Karpas-422 (cell line): ENCODE data around the gene ERVH48-1. TPM values are rescaled to one million over a fixed set of nuclear protein-coding genes. Genes with fewer than 3 reads are reported as not detected.
A peak's percentile ranks its signal among the peaks of the same experiment; 100 is the strongest.
"Not testable (repeated sequence)": the region's sequence is repeated elsewhere in the genome, so short reads cannot be mapped to it uniquely, and the experiment has no call there.

Experiments
- DNase-seq: peaks from one replicate; pipeline ENCODE4 v3.0.0-alpha.2; 2015
- H2AFZ ChIP-seq: fragments of 200-600 bp; sonication (generic); 2 replicates; pipeline ENCODE4 v1.6.1; 2014; ENCODE audit warnings: antibody characterized with exemption, low read length, mixed read lengths
- H3K27ac ChIP-seq: fragments of 200-600 bp; sonication (generic); 2 replicates; pipeline ENCODE4 v1.5.1; 2014; ENCODE audit warnings: mild to moderate bottlenecking, low read length, moderate library complexity
- H3K27me3 ChIP-seq: fragments of 200-600 bp; sonication (generic); 2 replicates; pipeline ENCODE4 v1.6.1; 2014; ENCODE audit warnings: low read length, mixed read lengths
- H3K36me3 ChIP-seq: fragments of 200-600 bp; sonication (generic); 2 replicates; pipeline ENCODE4 v1.6.1; 2014; ENCODE audit warnings: low read length, mixed read lengths; ENCODE audit not compliant: insufficient read depth
- H3K4me1 ChIP-seq: fragments of 200-600 bp; sonication (generic); 2 replicates; pipeline ENCODE4 v1.6.1; 2014; ENCODE audit warnings: mild to moderate bottlenecking, low read length, mixed read lengths
- H3K4me2 ChIP-seq: fragments of 200-600 bp; sonication (generic); 2 replicates; pipeline ENCODE4 v1.6.1; 2014; ENCODE audit warnings: low read length, low read depth, mild to moderate bottlenecking; ENCODE audit not compliant: poor library complexity, severe bottlenecking
- H3K4me3 ChIP-seq: fragments of 200-600 bp; sonication (generic); 2 replicates; pipeline ENCODE4 v1.5.1; 2014; ENCODE audit warnings: mild to moderate bottlenecking, antibody characterized with exemption, low read length, mixed read lengths
- H3K79me2 ChIP-seq: fragments of 200-600 bp; sonication (generic); 2 replicates; pipeline ENCODE4 v1.6.1; 2014; ENCODE audit warnings: mild to moderate bottlenecking, low read length, mixed read lengths
- H3K9ac ChIP-seq: fragments of 200-600 bp; sonication (generic); 2 replicates; pipeline ENCODE4 v1.6.0; 2014; ENCODE audit warnings: low read length
- H3K9me2 ChIP-seq: fragments of 200-600 bp; sonication (generic), shearing (Covaris generic); replicated peaks from 2 replicates; pipeline ENCODE4 v1.6.0; 2014; ENCODE audit warnings: mild to moderate bottlenecking, low read length, moderate library complexity; ENCODE audit not compliant: insufficient read depth
- H3K9me3 ChIP-seq: fragments of 300-700, 200-600 bp; sonication (generic); 2 replicates; pipeline ENCODE4 v1.6.1; 2014; ENCODE audit warnings: low read length, mixed read lengths
- H4K20me1 ChIP-seq: fragments of 200-600 bp; sonication (generic); 2 replicates; pipeline ENCODE4 v1.6.1; 2014; ENCODE audit warnings: mild to moderate bottlenecking, antibody characterized with exemption, low read length, low read depth; ENCODE audit not compliant: insufficient read depth
- total RNA-seq: library from RNA; depleted of rRNA; stranded (reverse); fragments of >200 nt; shearing (Covaris generic); gene quantifications from 2 replicates; pipeline ENCODE4 v1.2.3, GENCODE V29; 2014; ENCODE audit warnings: low replicate concordance

ERVH48-1 gene
- total RNA-seq, 1 experiment from 2014 or later, result not detected

DNA sequence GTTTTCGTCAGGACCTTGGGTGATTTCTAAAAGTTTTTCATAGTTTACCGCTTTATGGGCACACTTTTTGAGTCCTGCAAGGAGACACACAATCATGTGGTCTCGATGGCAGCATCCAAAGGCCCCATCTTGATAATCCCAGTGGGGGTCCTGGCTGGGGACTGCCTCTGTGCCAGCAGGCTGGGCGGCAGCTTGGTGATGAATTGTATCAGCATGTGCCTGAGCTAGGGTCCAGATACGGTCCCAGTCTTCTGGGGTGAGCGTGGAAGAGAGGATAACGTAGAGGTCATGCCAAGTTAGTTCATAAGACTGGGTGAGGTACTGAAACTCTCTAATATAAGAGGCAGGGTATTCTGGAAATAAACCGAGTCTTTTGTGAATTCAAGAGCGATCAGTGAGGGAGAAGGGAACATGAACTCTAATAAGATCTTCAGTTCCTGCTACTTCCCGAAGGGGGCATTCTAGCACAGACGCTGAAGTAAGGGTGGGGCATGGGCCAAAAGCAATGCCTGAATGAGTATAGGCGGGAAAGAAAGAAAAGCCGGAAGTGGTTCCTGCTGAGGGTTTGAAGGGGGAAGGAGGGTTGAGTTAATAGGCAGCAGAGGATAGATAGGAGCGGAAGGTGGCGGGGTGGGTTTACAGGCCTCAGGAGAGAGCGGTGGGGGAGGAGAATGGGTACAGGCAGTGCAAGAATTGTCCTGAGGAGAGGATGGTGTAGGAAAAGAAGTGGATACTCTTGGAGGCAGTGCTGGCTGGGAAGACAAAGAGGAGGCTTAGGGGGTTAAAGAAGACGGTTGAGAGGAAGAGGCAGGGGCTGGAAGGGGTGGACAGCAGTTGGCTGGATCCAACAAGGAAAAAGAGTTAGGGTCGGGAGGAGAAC is 1.6 kb downstream of the ERVH48-1 start:
- peak overlapping the region; percentile 90 for H2AFZ ChIP-seq
- peak overlapping the region; percentile 19; the same call in 1 of the 2 replicates for H3K4me3 ChIP-seq
- peak overlapping the region; percentile 56 for H3K9ac ChIP-seq

DNA sequence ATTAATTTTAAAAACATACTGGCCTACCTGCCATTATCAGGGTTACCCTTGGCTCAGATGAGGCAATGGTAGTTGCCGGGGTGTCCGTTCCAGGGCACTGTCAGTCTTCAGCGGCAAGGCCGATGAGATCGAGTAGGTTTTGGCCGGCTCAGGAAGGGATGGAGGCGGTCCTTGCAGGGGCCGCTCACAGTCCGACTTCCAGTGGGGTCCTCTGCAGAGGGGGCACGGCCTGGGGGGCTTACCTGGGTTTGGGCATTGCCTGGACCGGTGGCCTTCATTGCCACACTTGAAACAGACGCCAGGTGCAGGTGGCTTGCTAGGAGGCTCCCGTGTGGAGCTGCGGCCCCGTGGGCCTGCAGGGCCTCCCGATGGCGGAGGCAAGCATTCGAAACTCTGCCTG is 2.5 kb downstream of the ERVH48-1 start:
- no peaks in the 10 kb centered on the region for H3K9me2 ChIP-seq

More for the DNA sequence above, 1.6 kb downstream of the ERVH48-1 start:
- Histone ChIP-seq H3K9me2 (no peaks in the 10 kb centered on the region), H3K79me2 (no peaks in the 10 kb centered on the region), H3K4me2 (peak overlapping the region; percentile 48), H3K27ac (no peak overlapping the region), H3K27me3 (no peaks in the 10 kb centered on the region), H3K4me1 (peaks cover 14% of the 10 kb centered on the region), H3K9me3 (no peaks in the 10 kb centered on the region), H3K36me3 (no peaks in the 10 kb centered on the region), H4K20me1 (no peaks in the 10 kb centered on the region)
- DNase-seq, result peak; percentile 97

DNA sequence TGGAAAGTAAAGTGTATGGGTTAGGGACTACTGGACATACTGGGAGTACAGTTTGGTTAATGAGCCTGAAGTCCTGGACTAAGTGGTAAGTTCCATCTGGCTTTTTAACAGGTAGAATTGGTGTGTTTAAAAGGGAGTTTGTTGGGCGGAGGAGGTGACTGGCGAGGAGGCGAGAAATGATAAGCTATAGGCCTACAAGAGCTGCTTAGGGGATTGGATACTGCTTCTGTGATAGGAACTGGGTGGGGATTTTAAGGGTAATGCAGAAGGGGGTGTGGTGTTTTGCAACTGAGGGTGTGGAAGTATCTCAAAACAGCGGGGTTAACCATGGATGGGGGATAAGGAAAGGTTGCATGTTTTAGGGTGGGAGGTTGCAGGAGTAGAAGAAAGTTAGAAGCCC is 3.5 kb downstream of the ERVH48-1 start:
- Histone ChIP-seq H3K36me3 (no peaks in the 10 kb centered on the region), H2AFZ (no peak overlapping the region), H3K4me3 (no peak overlapping the region), H3K4me2 (no peak overlapping the region), H3K4me1 (peaks cover 14% of the 10 kb centered on the region), H4K20me1 (no peaks in the 10 kb centered on the region), H3K27me3 (no peaks in the 10 kb centered on the region), H3K9ac (no peak overlapping the region), H3K79me2 (no peaks in the 10 kb centered on the region), H3K9me3 (no peaks in the 10 kb centered on the region), H3K27ac (no peak overlapping the region), H3K9me2 (no peaks in the 10 kb centered on the region)
- no peak for DNase-seq

More for the DNA sequence above, 2.5 kb downstream of the ERVH48-1 start:
- Histone ChIP-seq H3K27me3 (no peaks in the 10 kb centered on the region), H3K4me3 (no peak overlapping the region), H2AFZ (peak overlapping the region; percentile 90; the same call in 1 of the 2 replicates), H4K20me1 (no peaks in the 10 kb centered on the region), H3K27ac (no peak overlapping the region), H3K9ac (no peak overlapping the region), H3K79me2 (no peaks in the 10 kb centered on the region), H3K4me2 (no peak overlapping the region), H3K36me3 (no peaks in the 10 kb centered on the region), H3K9me3 (no peaks in the 10 kb centered on the region), H3K4me1 (peaks cover 14% of the 10 kb centered on the region)
- DNase-seq, result no peak

DNA sequence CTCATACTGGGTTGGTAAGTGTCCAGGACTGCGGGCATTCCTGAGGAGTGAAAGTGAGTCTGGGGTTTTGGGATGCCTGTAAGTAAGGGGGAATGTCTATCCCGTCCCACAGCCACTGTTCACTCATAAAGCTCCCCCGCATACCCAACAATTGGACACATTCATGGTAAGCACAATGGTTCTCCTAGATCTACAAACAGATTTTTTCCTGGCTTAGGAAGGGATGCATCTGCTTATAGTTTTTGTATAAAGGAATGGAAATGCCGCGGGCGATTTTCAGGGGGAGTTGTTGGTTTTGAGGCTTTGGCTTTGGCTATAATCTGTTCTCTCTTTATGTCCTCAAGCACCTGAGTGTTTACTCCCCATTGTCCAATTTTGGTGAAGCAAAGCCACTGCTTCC is 7.1 kb downstream of the ERVH48-1 start:
- no peak overlapping the region for H3K4me3 ChIP-seq
- no peaks in the 10 kb centered on the region for H3K9me2 ChIP-seq
- no peak overlapping the region for H3K9ac ChIP-seq
- H2AFZ ChIP-seq, result no peak overlapping the region
- no peak overlapping the region for H3K27ac ChIP-seq
- peaks cover 2% of the 10 kb centered on the region; the same call in 1 of the 2 replicates for H3K4me1 ChIP-seq
- H3K4me2 ChIP-seq, result no peak overlapping the region
- no peaks in the 10 kb centered on the region for H3K27me3 ChIP-seq
- no peaks in the 10 kb centered on the region for H3K36me3 ChIP-seq
- DNase-seq, result no peak
- no peaks in the 10 kb centered on the region for H3K79me2 ChIP-seq
- no peaks in the 10 kb centered on the region for H4K20me1 ChIP-seq
- no peaks in the 10 kb centered on the region for H3K9me3 ChIP-seq

DNA sequence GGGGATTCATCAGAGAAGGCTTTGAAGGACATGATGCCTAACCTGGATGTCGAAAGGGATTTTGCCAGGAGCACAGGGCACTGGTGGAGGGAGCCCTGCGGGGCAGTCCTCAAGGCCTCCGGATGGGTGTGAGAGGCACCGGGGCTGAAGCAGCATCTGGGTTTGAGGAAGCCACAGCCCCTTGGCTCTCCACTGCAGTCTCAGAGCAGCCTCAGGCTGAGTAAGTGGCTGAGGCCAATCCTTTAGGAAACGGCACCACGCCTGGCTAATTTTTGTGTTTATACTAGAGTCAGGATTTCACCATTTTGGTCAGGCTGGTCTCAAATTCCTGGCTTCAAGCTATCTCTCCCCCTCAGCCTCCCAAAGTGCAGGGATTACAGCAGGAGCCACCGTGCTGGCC is 12.0 kb downstream of the ERVH48-1 start:
- Histone ChIP-seq H2AFZ (no peak overlapping the region), H3K4me2 (no peak overlapping the region), H3K36me3 (no peaks in the 10 kb centered on the region), H3K79me2 (no peaks in the 10 kb centered on the region), H3K9ac (no peak overlapping the region), H3K27ac (no peak overlapping the region), H3K9me3 (no peaks in the 10 kb centered on the region), H4K20me1 (no peaks in the 10 kb centered on the region), H3K4me3 (no peak overlapping the region), H3K9me2 (no peaks in the 10 kb centered on the region), H3K27me3 (no peaks in the 10 kb centered on the region), H3K4me1 (no peaks in the 10 kb centered on the region)
- no peak for DNase-seq

DNA sequence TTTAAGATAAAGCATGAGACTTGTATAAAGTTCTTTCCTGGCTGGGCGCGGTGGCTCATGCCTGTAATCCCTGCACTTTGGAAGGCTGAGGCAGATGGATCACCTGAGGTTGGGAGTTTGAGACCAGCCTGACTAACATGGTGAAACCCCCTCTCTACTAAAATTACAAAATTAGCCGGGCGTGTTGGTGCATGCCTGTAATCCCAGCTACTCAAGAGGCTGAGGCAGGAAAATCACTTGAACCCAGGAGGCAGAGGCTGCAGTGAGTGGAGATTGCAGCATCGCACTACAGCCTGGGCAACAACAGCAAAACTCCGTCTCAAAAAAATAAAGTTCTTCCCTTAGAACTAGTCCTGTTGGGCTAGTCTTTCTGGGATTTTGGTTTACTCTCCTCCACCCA is 13.5 kb downstream of the ERVH48-1 start:
- H4K20me1 ChIP-seq, H3K4me3 ChIP-seq, H3K36me3 ChIP-seq, H3K9ac ChIP-seq, H3K9me2 ChIP-seq, H3K27me3 ChIP-seq, H3K79me2 ChIP-seq, H2AFZ ChIP-seq, H3K4me1 ChIP-seq, H3K4me2 ChIP-seq, H3K9me3 ChIP-seq, H3K27ac ChIP-seq: not testable (repeated sequence)
- peak; percentile 17 for DNase-seq

DNA sequence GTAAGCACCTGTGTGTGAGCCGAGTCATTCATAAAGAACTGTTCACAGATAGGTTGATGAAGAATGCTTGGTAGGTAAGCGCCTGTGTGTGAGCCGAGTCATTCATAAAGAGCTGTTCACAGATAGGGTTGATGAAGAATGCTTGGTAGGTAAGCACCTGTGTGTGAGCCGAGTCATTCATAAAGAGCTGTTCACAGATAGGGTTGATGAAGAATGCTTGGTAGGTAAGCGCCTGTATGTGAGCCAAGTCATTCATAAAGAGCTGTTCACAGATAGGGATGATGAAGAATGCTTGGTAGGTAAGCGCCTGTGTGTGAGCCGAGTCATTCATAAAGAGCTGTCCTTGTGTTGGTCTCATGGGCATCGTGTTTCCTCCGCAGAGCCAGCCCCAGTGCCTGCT is 16.9 kb downstream of the ERVH48-1 start:
- not testable (repeated sequence) for H4K20me1 ChIP-seq
- peaks cover 14% of the 10 kb centered on the region; the same call in 1 of the 2 replicates for H3K36me3 ChIP-seq

DNA sequence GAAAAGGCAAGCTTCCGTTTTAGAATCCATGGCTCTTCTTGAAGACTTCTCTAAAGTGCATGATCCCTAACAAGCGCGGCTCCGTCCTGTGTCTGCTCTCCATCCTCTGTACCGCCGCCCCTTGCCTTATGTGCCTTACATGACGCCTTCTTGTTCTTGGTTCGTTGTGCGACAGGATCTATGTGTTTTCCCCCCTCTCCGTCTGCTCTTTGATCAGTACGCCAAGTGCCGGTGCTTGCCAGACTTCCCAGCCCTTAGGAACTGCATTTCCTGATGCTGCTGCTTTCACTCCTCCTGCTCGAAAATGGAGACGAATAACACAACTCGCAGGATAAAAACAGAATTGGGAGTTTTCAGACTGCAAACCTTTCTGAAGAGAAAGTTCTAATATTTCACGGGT is 19.2 kb downstream of the ERVH48-1 start:
- H3K27ac ChIP-seq, result no peak overlapping the region
- H3K27me3 ChIP-seq, result no peaks in the 10 kb centered on the region
- H2AFZ ChIP-seq, result no peak overlapping the region
- no peaks in the 10 kb centered on the region for H3K9me3 ChIP-seq
- H3K9me2 ChIP-seq, result no peaks in the 10 kb centered on the region
- peaks cover 17% of the 10 kb centered on the region for H3K4me1 ChIP-seq
- no peak overlapping the region for H3K4me2 ChIP-seq
- 0 out of 2 replicates have a peak, but pooled peaks cover 3% of the 10 kb centered on the region for H4K20me1 ChIP-seq
- peaks cover 7% of the 10 kb centered on the region; the same call in 1 of the 2 replicates for H3K79me2 ChIP-seq
- no peak overlapping the region for H3K4me3 ChIP-seq
- no peak for DNase-seq
- H3K36me3 ChIP-seq, result peaks cover 17% of the 10 kb centered on the region; the same call in 1 of the 2 replicates
- H3K9ac ChIP-seq, result no peak overlapping the region

More for the DNA sequence above, 16.9 kb downstream of the ERVH48-1 start:
- not testable (repeated sequence) for H3K4me1 ChIP-seq, H3K27ac ChIP-seq, H3K79me2 ChIP-seq, H2AFZ ChIP-seq, H3K9me2 ChIP-seq, H3K27me3 ChIP-seq, H3K4me3 ChIP-seq, DNase-seq, H3K4me2 ChIP-seq, H3K9ac ChIP-seq, H3K9me3 ChIP-seq
